ENCODE measurements around the gene LTB. TPM values are rescaled to one million over a fixed set of nuclear protein-coding genes. Genes with fewer than 3 reads are reported as not detected.

The LTB gene
- polyA plus RNA-seq (2012; ENCODE audit: insufficient read depth, insufficient read length, low read depth) = 1.9 TPM

DNA sequence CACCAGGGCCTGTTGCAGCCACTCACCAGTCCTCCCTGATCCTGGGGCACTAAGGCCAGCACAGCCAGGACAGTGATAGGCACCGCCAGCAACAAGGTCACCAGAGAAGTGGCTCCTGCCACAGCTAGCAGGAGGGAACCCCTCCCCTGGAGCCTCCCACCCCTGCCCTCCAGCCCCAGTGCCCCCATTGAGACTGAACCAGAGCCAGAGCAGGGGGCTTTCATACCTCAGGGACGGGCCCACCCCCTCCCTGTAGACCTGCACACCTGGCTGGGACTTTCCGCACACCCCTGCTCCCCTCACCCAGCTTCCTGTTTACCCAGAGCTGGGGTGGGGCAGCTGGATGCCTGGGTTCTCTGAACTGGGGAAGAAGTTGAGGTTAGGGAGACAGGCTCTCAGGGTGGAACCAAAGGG, at the start of gene LTB:
TSS of gene LTB (minus strand) at position 195 of the 414 bp plus-strand sequence. CDS start at position 188, 7 bp downstream.
- peak within 1 kb of the TSS; percentile 86 for H3K4me3 ChIP-seq (ENCODE audit: low read depth, low read length)
- H3K4me1 ChIP-seq = no peaks in the 10 kb centered on the region
- TF ChIP-seq, protein P1, sequence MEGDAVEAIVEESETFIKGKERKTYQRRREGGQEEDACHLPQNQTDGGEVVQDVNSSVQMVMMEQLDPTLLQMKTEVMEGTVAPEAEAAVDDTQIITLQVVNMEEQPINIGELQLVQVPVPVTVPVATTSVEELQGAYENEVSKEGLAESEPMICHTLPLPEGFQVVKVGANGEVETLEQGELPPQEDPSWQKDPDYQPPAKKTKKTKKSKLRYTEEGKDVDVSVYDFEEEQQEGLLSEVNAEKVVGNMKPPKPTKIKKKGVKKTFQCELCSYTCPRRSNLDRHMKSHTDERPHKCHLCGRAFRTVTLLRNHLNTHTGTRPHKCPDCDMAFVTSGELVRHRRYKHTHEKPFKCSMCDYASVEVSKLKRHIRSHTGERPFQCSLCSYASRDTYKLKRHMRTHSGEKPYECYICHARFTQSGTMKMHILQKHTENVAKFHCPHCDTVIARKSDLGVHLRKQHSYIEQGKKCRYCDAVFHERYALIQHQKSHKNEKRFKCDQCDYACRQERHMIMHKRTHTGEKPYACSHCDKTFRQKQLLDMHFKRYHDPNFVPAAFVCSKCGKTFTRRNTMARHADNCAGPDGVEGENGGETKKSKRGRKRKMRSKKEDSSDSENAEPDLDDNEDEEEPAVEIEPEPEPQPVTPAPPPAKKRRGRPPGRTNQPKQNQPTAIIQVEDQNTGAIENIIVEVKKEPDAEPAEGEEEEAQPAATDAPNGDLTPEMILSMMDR (IDR thresholded peaks at IDR 0.05; ENCODE audit: low read depth, low read length) = no peak
- H3K36me3 ChIP-seq = no peaks in the 10 kb centered on the region
- no peaks in the 10 kb centered on the region for H3K27me3 ChIP-seq
- no peak for DNase-seq
- H3K9me3 ChIP-seq = no peaks in the 10 kb centered on the region

GRCh38 chr6:31631681-31632278, 49.6 kb upstream of the LTB start:
- Histone ChIP-seq H3K27me3 (no peaks in the 10 kb centered on the region), H3K36me3 (peaks cover 100% of the 10 kb centered on the region), H3K4me1 (no peaks in the 10 kb centered on the region), H3K4me3 (ENCODE audit: low read depth, low read length) (no peak overlapping the region), H3K9me3 (no peaks in the 10 kb centered on the region)
- TF ChIP-seq, protein P1 (IDR thresholded peaks at IDR 0.05; ENCODE audit: low read depth, low read length) = no peak
- no peak for DNase-seq

DNA sequence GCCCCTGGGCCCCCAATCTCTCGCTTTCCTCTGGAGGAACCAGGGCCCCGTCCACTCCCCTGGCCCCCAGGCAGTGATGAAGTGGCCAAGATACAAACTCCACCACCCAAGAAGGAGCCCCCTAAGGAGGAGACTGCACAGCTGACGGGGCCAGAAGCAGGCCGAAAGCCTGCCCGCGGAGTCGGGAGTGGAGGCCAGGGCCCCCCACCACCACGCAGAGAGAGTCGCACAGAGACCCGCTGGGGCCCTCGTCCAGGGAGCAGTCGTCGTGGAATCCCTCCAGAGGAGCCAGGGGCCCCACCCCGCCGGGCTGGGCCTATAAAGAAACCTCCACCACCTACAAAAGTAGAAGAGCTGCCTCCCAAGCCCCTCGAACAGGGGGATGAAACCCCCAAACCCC, 49.0 kb upstream of the LTB start:
- Histone ChIP-seq H3K4me1 (no peaks in the 10 kb centered on the region), H3K9me3 (no peaks in the 10 kb centered on the region), H3K4me3 (ENCODE audit: low read depth, low read length) (no peak overlapping the region), H3K36me3 (peaks cover 100% of the 10 kb centered on the region), H3K27me3 (no peaks in the 10 kb centered on the region)
- TF ChIP-seq, protein P1 (IDR thresholded peaks at IDR 0.05; ENCODE audit: low read depth, low read length) = no peak
- DNase-seq = no peak

DNA sequence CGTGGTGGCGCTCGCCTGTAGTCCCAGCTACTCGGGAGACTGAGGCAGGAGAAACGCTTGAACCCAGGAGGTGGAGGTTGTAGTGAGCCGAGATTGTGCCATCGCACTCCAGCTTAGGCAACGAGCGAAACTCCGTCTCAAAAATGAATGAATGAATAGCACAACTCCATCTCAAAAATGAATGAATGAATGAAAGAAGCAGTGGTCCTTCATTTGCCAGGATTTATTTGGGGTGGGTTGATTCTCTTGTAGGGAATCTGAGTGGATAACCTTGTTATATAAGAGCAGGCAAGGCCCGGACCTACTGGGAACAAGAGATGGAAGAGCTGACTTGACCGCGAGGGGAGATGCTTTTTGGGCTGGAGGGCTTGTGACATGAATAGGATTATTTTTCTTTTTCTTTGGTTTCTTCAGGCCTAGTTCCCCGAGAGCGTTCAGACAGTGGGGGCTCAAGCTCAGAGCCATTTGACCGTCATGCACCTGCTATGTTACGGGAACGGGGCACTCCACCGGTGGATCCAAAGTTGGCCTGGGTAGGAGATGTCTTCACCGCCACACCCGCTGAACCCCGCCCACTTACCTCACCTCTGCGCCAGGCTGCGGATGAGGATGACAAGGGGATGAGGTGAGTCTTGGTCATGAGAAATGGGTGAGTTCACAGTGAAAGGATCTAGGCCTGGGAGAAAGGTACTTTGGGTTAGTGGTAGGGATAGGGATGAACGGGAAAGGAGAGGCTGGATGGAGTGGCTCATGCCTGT, 48.1 kb upstream of the LTB start:
- H3K4me3 ChIP-seq (ENCODE audit: low read depth, low read length) = no peak overlapping the region
- TF ChIP-seq, protein P1 (IDR thresholded peaks at IDR 0.05; ENCODE audit: low read depth, low read length) = no peak
- no peaks in the 10 kb centered on the region for H3K4me1 ChIP-seq
- H3K9me3 ChIP-seq = no peaks in the 10 kb centered on the region
- no peak for DNase-seq
- no peaks in the 10 kb centered on the region for H3K27me3 ChIP-seq
- H3K36me3 ChIP-seq = peaks cover 100% of the 10 kb centered on the region

- DNase-seq = no peak
- Histone ChIP-seq H3K27me3 (no peaks in the 10 kb centered on the region), H3K36me3 (peaks cover 100% of the 10 kb centered on the region)
Observed at GRCh38 chr6:31629014-31629413, 46.8 kb upstream of the LTB start.

More at GRCh38 chr6:31629014-31629413, 46.8 kb upstream of the LTB start:
- Histone ChIP-seq H3K9me3 (no peaks in the 10 kb centered on the region), H3K4me3 (ENCODE audit: low read depth, low read length) (no peak overlapping the region), H3K4me1 (no peaks in the 10 kb centered on the region)
- TF ChIP-seq, protein P1 (IDR thresholded peaks at IDR 0.05; ENCODE audit: low read depth, low read length) = no peak

Measured in BE2C (cell line).